NCI-H82 (cell line): Measurements from ENCODE around the gene ING3.
"Not testable (repeated sequence)": the region's sequence is repeated elsewhere in the genome, so short reads cannot be mapped to it uniquely, and the experiment has no call there.

Experiments used
- DNase-seq: peaks from one replicate; lab custom pipeline; 2025; lab: John Stamatoyannopoulos, UW

The ING3 gene

GRCh38 chr7:121002757-121003200 lies 52.2 kb downstream of the ING3 start:
- DNase-seq = no peak

- DNase-seq = peak; percentile 10
These were observed 53.6 kb downstream of the ING3 start for GRCh38 chr7:121003986-121004685.

DNA sequence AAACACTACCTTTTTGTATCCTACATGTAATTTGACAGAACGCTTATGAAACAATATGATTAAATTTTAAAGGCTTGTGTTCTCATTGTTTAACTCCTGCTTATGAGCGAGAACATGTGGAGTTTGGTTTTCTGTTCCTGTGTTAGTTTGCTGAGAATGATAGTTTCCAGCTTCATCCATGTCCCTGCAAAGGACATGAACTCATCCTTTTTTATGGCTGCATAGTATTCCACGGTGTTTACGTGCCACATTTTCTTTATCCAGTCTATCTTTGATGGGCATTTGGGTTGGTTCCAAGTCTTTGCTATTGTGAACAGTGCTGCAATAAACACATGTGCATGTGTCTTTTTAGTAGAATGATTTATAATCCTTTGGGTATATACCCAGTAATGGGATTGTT lies 54.5 kb downstream of the ING3 start:
- DNase-seq = not testable (repeated sequence)

DNA sequence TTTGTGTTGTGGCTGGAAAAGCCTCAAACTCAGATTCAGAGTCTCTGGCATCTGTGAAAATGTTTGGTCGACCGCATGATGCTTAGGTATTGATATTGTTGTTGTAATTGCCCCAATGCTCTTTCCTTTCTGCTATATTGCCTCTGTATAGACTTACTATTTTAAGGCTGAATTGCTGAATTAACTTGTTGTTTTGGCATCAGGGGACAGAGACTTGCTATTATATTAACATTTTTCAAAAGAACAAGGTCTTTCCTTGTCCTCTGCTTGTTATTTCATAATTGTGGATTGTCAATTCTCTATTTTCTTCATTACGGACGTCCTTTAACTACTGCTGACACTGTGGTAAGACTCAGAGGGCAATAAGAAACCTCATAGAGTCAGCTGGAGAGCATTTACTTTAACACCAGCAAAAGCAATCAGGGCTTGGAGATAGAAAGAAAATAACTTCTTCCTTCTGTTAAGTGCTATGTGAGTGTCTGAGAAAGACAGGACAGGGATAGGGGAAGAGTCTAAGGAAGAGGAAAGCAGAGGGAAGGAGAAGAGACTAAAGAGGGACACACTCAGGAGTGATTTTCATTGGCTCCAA lies 55.5 kb downstream of the ING3 start:
- DNase-seq = no peak

DNA sequence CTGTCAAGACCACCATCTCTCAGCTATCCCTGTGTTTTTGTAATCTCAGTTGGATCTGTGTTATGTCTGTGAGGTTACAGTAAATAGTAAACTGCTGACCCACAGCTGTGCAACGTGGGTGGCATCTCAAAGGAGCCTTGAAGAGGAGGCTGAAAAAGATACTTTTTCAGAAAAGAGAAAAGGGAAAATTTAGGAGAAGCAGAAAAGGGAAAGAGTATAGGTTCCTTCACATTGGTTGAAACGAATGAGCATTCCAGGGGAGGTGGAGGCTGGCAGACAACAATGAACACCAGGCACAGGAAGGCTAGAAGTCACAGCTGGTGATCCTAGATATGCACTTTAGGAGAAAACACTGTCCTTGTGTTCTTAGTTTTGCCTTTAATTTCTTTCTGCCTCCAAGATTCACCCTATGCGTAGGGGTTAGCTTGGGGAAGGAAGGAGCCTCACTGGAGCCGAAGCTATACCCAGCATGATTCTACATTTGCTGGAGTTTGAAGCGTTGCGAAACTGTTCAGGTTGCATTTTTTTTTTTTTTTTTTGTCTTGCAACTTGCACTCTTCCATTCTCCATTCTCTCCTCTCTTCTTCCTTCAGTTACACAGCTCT lies 56.2 kb downstream of the ING3 start:
- no peak for DNase-seq

DNA sequence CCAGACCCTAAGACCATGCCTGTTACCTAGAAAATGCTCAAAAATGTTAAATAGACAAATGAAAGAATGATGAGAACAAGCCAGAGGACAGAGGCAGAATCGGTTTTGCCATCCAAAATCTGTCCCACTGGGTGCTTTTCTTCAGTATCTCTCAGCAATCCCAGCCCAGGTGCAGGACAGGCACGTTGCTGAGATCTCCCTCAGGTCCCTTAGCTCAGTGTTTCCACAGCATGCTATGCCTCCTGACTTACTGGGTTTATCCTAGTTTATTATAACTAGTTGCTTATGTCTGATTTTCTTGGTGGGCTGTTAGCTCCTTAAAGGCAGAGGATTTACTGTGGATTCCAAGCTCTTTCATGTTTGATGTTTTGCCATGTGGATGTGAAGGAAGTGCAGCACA lies 58.2 kb downstream of the ING3 start:
- DNase-seq = no peak

DNA sequence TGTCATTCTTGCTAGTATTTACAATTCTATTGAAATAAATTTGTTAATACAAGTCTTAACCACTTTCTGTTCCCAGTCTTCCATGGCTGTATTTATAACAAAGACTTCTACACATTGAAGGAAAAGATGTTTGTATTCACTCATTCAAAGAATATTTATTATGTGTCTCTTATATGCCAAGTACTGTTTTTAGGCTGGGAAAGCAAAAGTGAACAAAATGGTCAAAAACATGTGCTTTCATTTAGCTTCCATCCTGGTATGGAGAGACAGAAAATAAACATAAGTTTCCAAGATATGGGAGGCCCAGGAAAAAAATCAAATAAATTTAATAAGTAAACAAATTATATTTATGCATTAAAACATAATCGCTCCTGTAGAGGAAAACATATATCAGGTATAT lies 60.8 kb downstream of the ING3 start:
- DNase-seq = no peak

DNA sequence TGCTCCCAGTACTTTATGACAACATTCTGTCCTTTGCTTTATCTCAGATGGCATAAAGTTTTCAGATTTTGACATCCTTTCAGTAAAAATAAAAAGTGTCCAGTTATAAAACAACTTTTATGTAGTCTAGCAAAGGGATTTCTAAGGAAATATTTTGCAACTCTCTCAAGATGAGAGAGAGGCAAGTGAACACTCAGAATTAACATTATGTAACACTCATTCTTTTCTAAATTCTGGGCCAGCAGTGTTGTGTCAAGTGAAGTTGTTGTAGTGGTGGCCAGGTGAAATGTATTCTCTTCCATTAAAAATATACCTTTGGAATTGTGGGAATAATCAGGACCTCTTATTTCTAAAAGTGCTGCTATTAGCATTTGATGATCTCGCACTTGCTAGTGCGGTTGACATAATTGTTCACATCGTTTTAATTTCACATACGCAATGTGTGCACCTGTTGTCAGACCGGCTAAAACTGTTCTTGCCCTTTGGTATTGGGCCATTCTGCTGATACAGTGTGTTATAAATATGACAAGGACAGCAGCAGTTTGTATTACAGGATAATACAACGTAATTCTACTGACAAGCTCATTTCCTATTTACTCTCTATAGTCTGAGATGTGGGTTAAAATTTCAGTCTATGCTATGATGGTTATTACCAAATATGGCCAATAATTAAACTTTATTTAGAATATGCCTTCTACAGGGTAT lies 61.7 kb downstream of the ING3 start:
- no peak for DNase-seq

GRCh38 chr7:121012919-121013318 lies 62.3 kb downstream of the ING3 start:
- peak; percentile 4 for DNase-seq

DNA sequence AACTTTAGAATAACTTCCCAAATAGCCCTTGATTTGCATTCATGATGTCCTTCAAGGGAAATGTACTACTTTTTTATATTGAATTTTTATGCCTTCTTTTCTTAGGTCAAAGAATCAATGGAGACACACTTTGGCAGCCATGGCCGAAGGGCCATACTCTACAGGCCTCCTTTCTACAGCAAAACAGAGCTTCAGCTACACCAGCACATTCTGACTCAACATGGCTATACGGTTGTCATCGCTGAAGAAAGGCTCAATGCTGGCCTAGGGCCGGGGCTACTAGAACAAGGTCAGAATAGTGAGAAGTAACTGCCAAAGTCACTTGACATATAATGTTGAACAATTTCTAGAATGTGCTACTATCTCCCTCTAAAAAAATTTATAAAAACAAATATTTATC lies 65.0 kb downstream of the ING3 start:
- no peak for DNase-seq

DNA sequence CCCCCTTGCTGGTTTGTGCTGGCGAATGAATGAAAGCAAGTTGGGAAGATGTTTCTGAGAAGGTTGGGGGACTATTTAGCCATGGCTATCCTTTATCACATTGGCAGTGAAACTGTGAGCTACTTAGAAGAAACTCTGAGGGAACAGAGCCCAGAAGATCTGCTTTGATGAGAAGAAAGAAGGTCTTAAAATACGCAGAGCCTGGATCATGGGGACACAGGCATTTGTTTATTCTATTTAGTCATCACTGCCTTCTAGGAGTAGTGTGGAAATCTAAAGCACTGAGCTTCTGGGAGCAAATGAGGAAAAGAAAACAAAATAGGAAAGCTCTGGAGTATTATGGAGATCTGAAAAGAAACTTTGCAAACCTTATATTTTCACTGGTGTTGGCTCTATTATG lies 66.4 kb downstream of the ING3 start:
- DNase-seq = no peak

GRCh38 chr7:121017586-121017985 lies 67.0 kb downstream of the ING3 start:
- DNase-seq = no peak

GRCh38 chr7:121019018-121019417 lies 68.4 kb downstream of the ING3 start:
- no peak for DNase-seq

- no peak for DNase-seq
These were observed 69.8 kb downstream of the ING3 start for GRCh38 chr7:121020249-121020988.

- no peak for DNase-seq
These were observed 70.7 kb downstream of the ING3 start for GRCh38 chr7:121020989-121021969.

GRCh38 chr7:121023194-121023593 lies 72.6 kb downstream of the ING3 start:
- DNase-seq = no peak

DNA sequence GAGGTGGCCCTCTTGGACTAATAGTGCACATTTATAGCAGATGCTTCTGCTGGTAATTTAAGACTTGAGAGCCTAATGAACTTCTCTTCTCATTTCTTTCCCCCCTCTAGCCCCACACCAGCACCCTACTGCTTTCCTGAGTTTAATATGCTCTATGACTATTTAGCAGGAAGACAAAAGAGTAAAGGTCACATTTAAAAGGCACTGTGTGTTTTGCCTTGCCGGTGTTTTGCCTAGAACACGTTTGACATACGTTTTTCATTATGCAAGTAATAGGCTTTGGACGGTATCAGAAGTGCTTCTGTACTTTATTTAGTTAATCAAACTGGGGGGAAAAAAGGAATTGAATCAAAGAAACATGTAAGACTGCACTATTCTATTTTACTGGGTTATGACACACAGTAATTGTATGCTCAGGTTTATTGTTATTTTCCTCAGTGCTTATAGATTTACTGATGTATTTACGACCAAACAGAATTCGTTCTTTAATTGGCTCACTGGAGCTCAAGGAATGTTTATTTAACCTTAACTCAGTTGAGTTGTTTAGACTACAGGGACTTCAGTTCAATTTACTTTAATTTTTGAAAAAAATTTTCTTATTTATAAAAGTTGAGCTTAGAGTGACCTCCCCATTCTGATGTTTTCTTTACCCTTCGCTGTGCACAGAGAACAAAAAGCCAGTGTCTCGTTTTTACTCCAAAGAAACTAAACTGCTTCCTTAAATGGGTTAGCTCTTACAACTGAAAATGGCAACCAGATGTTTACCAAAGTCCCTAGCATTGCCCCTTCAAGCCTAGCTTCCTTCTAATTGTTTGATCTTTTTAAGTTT lies 73.3 kb downstream of the ING3 start:
- no peak for DNase-seq

- DNase-seq = no peak
These were observed 74.0 kb downstream of the ING3 start for GRCh38 chr7:121024611-121025010.

DNA sequence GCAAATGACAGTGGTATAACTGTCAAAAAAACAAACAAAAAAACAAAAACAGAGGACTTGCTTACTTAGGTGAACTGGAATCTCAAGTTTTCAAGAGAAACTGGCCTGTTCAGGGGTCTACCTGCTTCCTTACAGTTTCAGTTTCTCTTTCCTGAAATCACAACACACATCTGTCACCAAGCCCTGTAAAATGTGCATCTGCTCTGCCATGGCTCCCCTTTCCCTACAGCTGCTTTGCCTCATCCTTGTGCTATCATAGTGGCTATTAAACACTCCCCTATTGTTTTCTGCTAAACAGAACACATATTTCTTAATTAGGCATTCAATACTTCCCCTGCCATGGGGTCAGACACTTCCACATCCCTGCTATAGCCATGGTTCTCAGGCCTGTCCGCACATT lies 75.6 kb downstream of the ING3 start:
- no peak for DNase-seq

DNA sequence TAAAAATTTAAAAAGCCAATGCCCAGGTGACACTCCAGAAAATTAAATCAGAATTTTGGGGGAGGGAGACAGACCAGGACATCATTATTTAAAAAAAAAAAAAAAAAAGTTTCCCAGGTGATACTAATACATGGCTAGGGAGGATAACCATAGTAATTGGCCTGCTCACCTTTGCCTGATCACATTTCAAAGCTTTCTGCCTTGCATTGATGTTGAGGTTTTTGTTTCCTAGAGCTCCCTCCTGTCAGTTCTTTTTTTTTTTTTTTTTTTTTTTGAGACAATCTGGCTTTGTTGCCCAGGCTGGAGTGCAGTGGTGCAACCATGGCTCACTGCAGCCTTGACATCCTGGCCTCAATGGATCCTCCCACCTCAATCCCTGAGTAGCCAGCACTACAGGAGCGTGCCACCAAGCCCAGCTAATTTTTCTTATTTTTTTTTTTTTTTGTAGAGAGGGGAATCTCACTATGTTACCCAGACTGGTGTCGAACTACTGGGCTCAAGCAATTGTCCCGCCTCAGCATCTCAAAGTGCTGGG lies 76.1 kb downstream of the ING3 start:
- no peak for DNase-seq
